Heart left ventricle (tissue), 16 donors: ENCODE measurements around the gene BCKDHB. TPM values are rescaled to one million over a fixed set of nuclear protein-coding genes. Genes with fewer than 3 reads are reported as not detected.

Experiments
- ATAC-seq, 4 donors: fragments of 200-7000 bp; cut with Tn5 transposase; one replicate each; pipeline ENCODE4 v1.9.1; 2020 to 2022; ENCODE audit warnings: moderate library complexity in 4 of 4, mild to moderate bottlenecking in 3 of 4, moderate number of reproducible peaks in 1 of 4
- DNase-seq, 5 donors: peaks; one replicate each; pipeline ENCODE4 v3.0.0-alpha.2; 2020
- H3K27ac ChIP-seq, 12 donors: fragments of 200-600 bp; sonication (generic) in 4 of 12; one replicate each; pipeline versions ENCODE4 v1.5.0 to v1.8.0; 2016 to 2022; ENCODE audit warnings: mild to moderate bottlenecking in 2 of 12
- H3K27me3 ChIP-seq, 9 donors: fragments of 200-600 bp; sonication (generic) in 2 of 9; one replicate each; pipeline versions ENCODE4 v1.5.1 to v1.8.0; 2016 to 2022; ENCODE audit warnings: mild to moderate bottlenecking in 3 of 9
- H3K36me3 ChIP-seq, 9 donors: fragments of 200-600 bp; sonication (generic) in 2 of 9; one replicate each; pipeline versions ENCODE4 v1.5.0 to v1.8.0; 2018 to 2022; ENCODE audit warnings: mild to moderate bottlenecking in 2 of 9
- H3K4me1 ChIP-seq, 12 donors: fragments of 200-600 bp; sonication (generic) in 4 of 12; one replicate each; pipeline versions ENCODE4 v1.5.0 to v1.8.0; 2016 to 2022; ENCODE audit warnings: mild to moderate bottlenecking in 3 of 12
- H3K4me3 ChIP-seq, 12 donors: fragments of 200-600 bp; sonication (generic) in 4 of 12; one replicate each; pipeline versions ENCODE4 v1.5.0 to v1.8.0; 2017 to 2022; ENCODE audit warnings: mild to moderate bottlenecking in 9 of 12, moderate library complexity in 4 of 12
- H3K9me3 ChIP-seq, 12 donors: fragments of 200-600 bp; sonication (generic) in 4 of 12; one replicate each; pipeline versions ENCODE4 v1.5.0 to v1.8.0; 2016 to 2022; ENCODE audit warnings: mild to moderate bottlenecking in 1 of 12
- POLR2A ChIP-seq, 2 donors: fragments of 450-650 bp; IDR thresholded peaks; one replicate each; pipeline ENCODE4 v1.6.1; 2017; ENCODE audit warnings: antibody characterized with exemption in 2 of 2, mild to moderate bottlenecking in 2 of 2, moderate library complexity in 2 of 2
- WGBS, 4 donors: extraction: QIAGEN DNeasy Blood & Tissue Kit in 2 of 4; methylation state at CpG; one replicate each; pipeline versions ENCODE4 v1.1.5 to v1.1.7; 2013 to 2018; 5-methylcytosine and 5-hydroxymethylcytosine counted together
- intact Hi-C, 10 donors: fragments of 100-400 bp; cut with DNase I; formaldehyde crosslinking; loops; one replicate each; pipeline versions ENCODE4 v1.11.1 to v1.14.2; 2022
- polyA plus RNA-seq, 2 donors: library from polyadenylated mRNA; stranded (reverse); fragments of 200-250 nt; gene quantifications; one replicate each; pipeline ENCODE4 v1.2.3, GENCODE V29; 2013
- total RNA-seq, 9 donors: library from RNA; depleted of rRNA in 2 of 9; stranded (reverse); fragments of >200 nt in 2 of 9; fragmentation: NEBNext Ultra II Directional in 3 of 9; extraction: Animal tissue kit (Norgen Biotek cat#: 25700) in 3 of 9; gene quantifications; one replicate each; pipeline versions ENCODE4 v1.1.0 to v1.2.4, GENCODE V29; 2016 to 2023
- TF ChIP-seq, protein P1 (sequence below), 12 donors: fragments of 200-600 bp; sonication (generic) in 4 of 12; IDR thresholded peaks; one replicate each; pipeline versions ENCODE4 v1.5.0 to v1.8.0; 2018 to 2022; ENCODE audit warnings: antibody characterized with exemption in 12 of 12, mild to moderate bottlenecking in 5 of 12
- donor health status: ischemic (EF 13 %, LVEDD 7.1; RV severe dilation, severe dysfunction).
- donor health status: healthy with polysubstance abuse.
- donor health status: DM: no; HTN: yes; CAD: no.
- donor health status: DM: no; HTN: no; CAD: no.
- donor health status: ischemic (EF 25% LVEDD 6.9; RV normal size, moderate dysfunction).
- donor health status: ischemic (EF 25% LVEDD 5.7; RV mildly dilated, moderate dysfunction).
- donor health status: healthy.
- donor health status: DM: yes; HTN: yes; CAD: no.
- donor health status: ischemic (EF 35%, LVEDD 5.7; RV mildly dilated, moderate dysfunction).
- donor health status: nonischemic (EF 11% LVEDD 7.7; RV severe dilation, severe dysfunction).
- donor health status: DM: yes; HTN: yes; CAD: no.
- donor health status: PGD.
- donor health status: ischemic (EF 29% LVEDD 5.4; RV normal size, mild dysfunction).
- donor health status: nonischemic (EF 23%, LVEDD 6.1; RV moderate dilation, normal function).

Gene BCKDHB
- total and polyA plus RNA-seq, 11 donors = 10.1 to 41.9 (median 27.6) TPM

DNA sequence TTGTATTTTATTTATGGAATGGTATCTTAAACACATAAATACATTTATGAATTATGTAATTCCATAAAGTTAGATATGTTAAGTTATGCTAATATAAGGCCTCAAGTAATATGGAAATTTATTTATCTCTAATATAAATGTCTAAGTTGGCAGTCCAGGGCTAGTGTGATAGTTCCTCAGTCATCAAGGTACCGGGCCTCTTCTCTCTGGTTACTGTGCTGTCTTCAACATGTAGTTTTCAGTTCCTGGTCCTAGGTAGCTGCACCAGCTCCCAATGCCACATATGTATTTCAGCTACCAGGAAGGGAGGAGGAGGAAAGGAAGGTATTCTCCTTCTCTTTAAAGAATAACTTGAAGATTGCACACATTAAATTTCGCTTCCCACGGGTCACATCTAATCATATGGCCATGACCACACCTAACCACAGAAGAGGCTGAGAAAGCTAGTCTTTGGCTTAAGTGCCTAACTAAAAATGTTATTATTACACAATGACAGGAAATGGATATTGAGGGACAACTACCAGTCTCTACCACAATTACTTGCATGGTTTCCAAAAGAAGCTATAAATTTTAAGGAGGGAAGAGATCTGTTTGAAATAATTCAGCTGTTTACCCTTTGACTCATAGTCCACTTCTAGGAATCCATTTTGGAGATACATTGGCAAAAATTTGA lies 68.6 kb downstream of the BCKDHB start:
- ATAC-seq (no peak), DNase-seq (no peak)
- no peak overlapping the region for H3K27ac ChIP-seq
- intact Hi-C loops = no loop called here
- TF ChIP-seq POLR2A (IDR thresholded peaks at IDR 0.05) = no peak
- TF ChIP-seq, protein P1, sequence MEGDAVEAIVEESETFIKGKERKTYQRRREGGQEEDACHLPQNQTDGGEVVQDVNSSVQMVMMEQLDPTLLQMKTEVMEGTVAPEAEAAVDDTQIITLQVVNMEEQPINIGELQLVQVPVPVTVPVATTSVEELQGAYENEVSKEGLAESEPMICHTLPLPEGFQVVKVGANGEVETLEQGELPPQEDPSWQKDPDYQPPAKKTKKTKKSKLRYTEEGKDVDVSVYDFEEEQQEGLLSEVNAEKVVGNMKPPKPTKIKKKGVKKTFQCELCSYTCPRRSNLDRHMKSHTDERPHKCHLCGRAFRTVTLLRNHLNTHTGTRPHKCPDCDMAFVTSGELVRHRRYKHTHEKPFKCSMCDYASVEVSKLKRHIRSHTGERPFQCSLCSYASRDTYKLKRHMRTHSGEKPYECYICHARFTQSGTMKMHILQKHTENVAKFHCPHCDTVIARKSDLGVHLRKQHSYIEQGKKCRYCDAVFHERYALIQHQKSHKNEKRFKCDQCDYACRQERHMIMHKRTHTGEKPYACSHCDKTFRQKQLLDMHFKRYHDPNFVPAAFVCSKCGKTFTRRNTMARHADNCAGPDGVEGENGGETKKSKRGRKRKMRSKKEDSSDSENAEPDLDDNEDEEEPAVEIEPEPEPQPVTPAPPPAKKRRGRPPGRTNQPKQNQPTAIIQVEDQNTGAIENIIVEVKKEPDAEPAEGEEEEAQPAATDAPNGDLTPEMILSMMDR (IDR thresholded peaks at IDR 0.05) = no peak
- WGBS, 4 donors = 81 to 95% (median 90%) methylated on average over 3 of the region's 3 CpGs
- peaks cover 0 to 6% (median 0%) of the 10 kb centered on the region in 9 donors for H3K36me3 ChIP-seq
- no peaks in the 10 kb centered on the region for H3K9me3 ChIP-seq
- H3K27me3 ChIP-seq = no peaks in the 10 kb centered on the region
- no peaks in the 10 kb centered on the region for H3K4me1 ChIP-seq
- H3K4me3 ChIP-seq = no peak overlapping the region

DNA sequence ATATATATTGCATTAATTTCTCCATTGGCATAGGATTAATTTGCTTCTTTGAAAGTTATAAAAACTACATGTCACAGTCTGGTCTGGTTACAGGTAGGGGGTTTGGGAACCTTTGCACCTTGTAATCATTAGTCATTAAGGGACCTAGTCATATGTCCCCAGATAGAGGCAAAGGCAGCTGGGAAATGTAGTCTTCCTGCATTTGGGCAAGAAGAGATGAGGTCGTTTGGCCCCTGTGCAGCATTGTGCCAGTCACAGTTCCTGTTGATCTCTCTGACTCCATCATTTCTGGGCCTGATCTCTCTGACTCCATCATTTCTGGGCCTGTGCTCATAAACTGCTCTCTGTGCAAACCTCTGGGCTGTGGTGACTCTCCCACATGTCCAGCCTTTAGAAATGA lies 73.2 kb downstream of the BCKDHB start:
- no peaks in the 10 kb centered on the region for H3K27me3 ChIP-seq
- H3K27ac ChIP-seq = no peak overlapping the region
- H3K36me3 ChIP-seq = peaks cover 0 to 6% (median 0%) of the 10 kb centered on the region in 9 donors
- 30 to 44% (median 35%) methylated on average over 1 of the region's 1 CpG for WGBS, 4 donors
- DNase-seq (no peak), ATAC-seq (no peak)
- intact Hi-C loops = no loop called here
- no peak overlapping the region for H3K4me3 ChIP-seq
- no peaks in the 10 kb centered on the region for H3K4me1 ChIP-seq
- peaks cover 0 to 6% (median 0%) of the 10 kb centered on the region in 12 donors for H3K9me3 ChIP-seq
- no peak for TF ChIP-seq POLR2A (IDR thresholded peaks at IDR 0.05)
- TF ChIP-seq, protein P1 (IDR thresholded peaks at IDR 0.05) = no peak

DNA sequence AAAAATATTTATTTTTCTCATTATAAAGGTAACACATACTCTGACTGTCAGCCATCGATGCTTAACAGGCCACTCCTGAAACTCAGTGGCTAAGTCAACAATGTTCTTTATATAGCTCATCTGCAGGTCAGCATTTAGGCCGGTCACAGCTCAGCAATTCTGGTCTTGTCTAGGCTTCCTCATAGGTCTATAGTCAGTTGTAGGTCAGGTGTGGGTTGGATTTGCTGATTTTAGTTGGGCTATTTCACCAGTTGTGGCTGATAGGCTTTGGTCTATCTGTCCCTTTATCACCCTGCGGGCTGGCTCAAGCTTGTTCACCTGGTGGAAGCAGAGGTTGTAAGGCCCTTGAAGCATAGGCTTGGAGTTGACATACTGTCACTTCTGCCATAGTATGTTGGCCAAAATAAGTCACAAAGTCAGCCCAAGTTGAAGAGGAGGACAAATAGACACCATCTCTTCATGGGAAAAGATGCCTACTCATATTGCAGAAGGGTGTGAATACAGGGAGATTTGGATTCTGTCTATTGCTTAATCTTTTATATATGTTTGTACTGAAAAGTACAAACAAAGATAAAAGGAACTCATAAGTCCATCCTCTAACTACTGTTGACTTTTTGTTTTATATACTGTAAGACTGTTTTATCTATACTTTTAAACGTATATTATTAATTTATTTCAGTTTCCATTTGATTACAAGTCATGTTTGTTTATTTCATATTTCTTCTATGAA lies 75.0 kb downstream of the BCKDHB start:
- H3K4me1 ChIP-seq = no peaks in the 10 kb centered on the region
- no peak overlapping the region for H3K4me3 ChIP-seq
- intact Hi-C loops = no loop called here
- ATAC-seq = peak in 1 of 4 donors; percentile 27
- H3K27me3 ChIP-seq = no peaks in the 10 kb centered on the region
- WGBS, 4 donors = 80 to 88% (median 85%) methylated on average over 4 of the region's 4 CpGs
- no peak overlapping the region for H3K27ac ChIP-seq
- no peak for DNase-seq
- H3K9me3 ChIP-seq = peaks cover 0 to 13% (median 0%) of the 10 kb centered on the region in 12 donors
- H3K36me3 ChIP-seq = no peaks in the 10 kb centered on the region
- TF ChIP-seq, protein P1 (IDR thresholded peaks at IDR 0.05) = no peak
- TF ChIP-seq POLR2A (IDR thresholded peaks at IDR 0.05) = no peak

DNA sequence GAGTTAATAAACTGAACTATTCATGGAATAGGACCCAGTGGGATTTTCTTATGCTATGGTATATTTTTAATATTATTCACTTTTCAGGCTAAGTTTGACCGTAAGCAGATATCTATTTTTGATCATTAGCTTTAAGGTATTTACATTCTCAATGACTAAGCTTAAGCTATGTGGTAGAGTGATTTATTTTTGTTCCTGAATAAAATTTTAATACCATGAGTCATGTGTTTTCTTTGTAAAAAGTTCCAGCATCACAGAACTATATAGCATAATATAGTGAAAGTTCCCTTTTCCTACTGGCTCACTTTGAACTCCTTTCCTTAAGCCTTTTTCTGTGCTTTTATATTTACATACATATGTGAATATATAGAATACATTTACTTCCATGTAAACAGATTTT lies 75.8 kb downstream of the BCKDHB start:
- no peak for DNase-seq
- TF ChIP-seq POLR2A (IDR thresholded peaks at IDR 0.05) = no peak
- TF ChIP-seq, protein P1 (IDR thresholded peaks at IDR 0.05) = no peak
- no peaks in the 10 kb centered on the region for H3K36me3 ChIP-seq
- intact Hi-C loops = no loop called here
- peaks cover 0 to 13% (median 0%) of the 10 kb centered on the region in 12 donors for H3K9me3 ChIP-seq
- WGBS, 4 donors = 90 to 99% (median 95%) methylated on average over 1 of the region's 1 CpG
- no peaks in the 10 kb centered on the region for H3K27me3 ChIP-seq
- no peak overlapping the region for H3K27ac ChIP-seq
- no peaks in the 10 kb centered on the region for H3K4me1 ChIP-seq
- ATAC-seq = no peak
- H3K4me3 ChIP-seq = no peak overlapping the region
